ENCODE measurements around the gene COL28A1.

COL28A1 gene

GRCh38 chr7:7323921-7324320 is 211.8 kb downstream of the COL28A1 start:
- no peak overlapping the region for H3K27ac ChIP-seq
- TF ChIP-seq CTCF (conservative IDR thresholded peaks at IDR 0.05), result no peak

GRCh38 chr7:7323352-7323751 is 212.3 kb downstream of the COL28A1 start:
- no peak for TF ChIP-seq CTCF (conservative IDR thresholded peaks at IDR 0.05)
- no peak overlapping the region for H3K27ac ChIP-seq

- no peak for TF ChIP-seq CTCF (conservative IDR thresholded peaks at IDR 0.05)
Observed at GRCh38 chr7:7321681-7322080, 214.0 kb downstream of the COL28A1 start.

GRCh38 chr7:7318601-7319000 is 217.1 kb downstream of the COL28A1 start:
- no peak overlapping the region for H3K27ac ChIP-seq
- TF ChIP-seq CTCF (conservative IDR thresholded peaks at IDR 0.05), result no peak

More at GRCh38 chr7:7321681-7322080, 214.0 kb downstream of the COL28A1 start:
- H3K27ac ChIP-seq, result peak overlapping the region; percentile 66

- no peak overlapping the region for H3K27ac ChIP-seq
- no peak for TF ChIP-seq CTCF (conservative IDR thresholded peaks at IDR 0.05)
Observed at GRCh38 chr7:7317850-7318249, 217.8 kb downstream of the COL28A1 start.

- TF ChIP-seq CTCF (conservative IDR thresholded peaks at IDR 0.05), result no peak
- H3K27ac ChIP-seq, result no peak overlapping the region
Observed at GRCh38 chr7:7315851-7316250, 219.8 kb downstream of the COL28A1 start.

GRCh38 chr7:7312323-7312722 is 223.3 kb downstream of the COL28A1 start:
- TF ChIP-seq CTCF (conservative IDR thresholded peaks at IDR 0.05), result no peak

GRCh38 chr7:7311001-7311400 is 224.7 kb downstream of the COL28A1 start:
- no peak for TF ChIP-seq CTCF (conservative IDR thresholded peaks at IDR 0.05)
- H3K27ac ChIP-seq, result no peak overlapping the region

More at GRCh38 chr7:7312323-7312722, 223.3 kb downstream of the COL28A1 start:
- no peak overlapping the region for H3K27ac ChIP-seq
